Body of pancreas (tissue), 4 donors: Measurements from ENCODE around the gene GCG.

Experiments used
- CTCF ChIP-seq, 7 experiments: fragments of 450-650 bp in 4 of 7; fragments of 200-600 bp in 3 of 7; sonication (generic) in 3 of 7; IDR thresholded peaks; one replicate each; pipeline ENCODE4 v1.5.1; 2016 to 2019; ENCODE audit warnings: antibody characterized with exemption in 7 of 7
- POLR2A ChIP-seq, 3 donors: fragments of 450-650 bp; IDR thresholded peaks; one replicate each; pipeline ENCODE4 v1.6.1; 2016; ENCODE audit warnings: antibody characterized with exemption in 3 of 3, mild to moderate bottlenecking in 2 of 3

DNA sequence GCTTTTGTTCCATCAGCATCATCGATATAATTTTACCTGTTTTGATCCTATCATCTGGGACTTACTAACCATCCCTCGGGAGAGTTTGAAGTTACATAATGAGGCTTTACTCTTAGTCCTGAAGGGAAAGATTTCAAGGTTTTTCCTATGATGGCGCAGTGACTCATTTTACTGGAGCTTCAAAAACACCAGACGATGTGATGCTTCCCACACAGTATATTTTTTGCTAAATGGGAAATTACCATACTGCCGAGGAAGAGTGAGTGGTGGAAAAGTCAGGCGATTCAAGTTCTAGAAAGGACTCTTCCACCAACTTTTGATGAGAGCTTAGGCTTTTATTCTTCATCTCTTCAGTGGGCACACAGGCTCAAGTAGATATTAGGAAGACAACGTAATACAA lies 44.6 kb upstream of the GCG start:
- no peak for TF ChIP-seq POLR2A (IDR thresholded peaks at IDR 0.05)
- TF ChIP-seq CTCF (IDR thresholded peaks at IDR 0.05) = no peak
